HEK293 (cell line): ENCODE measurements around the gene MAP7D1.

Experiments
- CTCF ChIA-PET: fragments of 350-600 bp; formaldehyde crosslinking; extraction: SDS; loops from one replicate; lab custom pipeline; 2021; ENCODE audit warnings: antibody characterized with exemption; lab: Yijun Ruan, JAX
- POLR2A ChIA-PET: fragments of 300-600 bp; formaldehyde crosslinking; extraction: SDS; loops from one replicate; lab custom pipeline; 2020; ENCODE audit warnings: antibody characterized with exemption, inconsistent platforms; lab: Yijun Ruan, JAX
- H3K27ac ChIP-seq: fragments of 200-500 bp; sonication (Bioruptor generic); 2 replicates; pipeline ENCODE4 v1.5.1; 2014; ENCODE audit warnings: low read depth, low read length, control low read depth, inconsistent platforms; ENCODE audit errors: extremely low read depth
- H3K36me3 ChIP-seq, 2 experiments: fragments of 200-500 bp in 1 of 2; sonication (Bioruptor generic) in 1 of 2; 1 replicate in 1 of 2; 2 replicates in 1 of 2; pipeline ENCODE4 v1.5.1; 2014 to 2017; ENCODE audit warnings: inconsistent platforms in 2 of 2, low read length in 2 of 2; ENCODE audit not compliant: control insufficient read depth in 2 of 2, insufficient read depth in 1 of 2
- H3K4me1 ChIP-seq: fragments of 200-500 bp; sonication (Bioruptor generic); 2 replicates; pipeline ENCODE4 v1.5.1; 2014; ENCODE audit warnings: mild to moderate bottlenecking, low read length, inconsistent platforms; ENCODE audit not compliant: control insufficient read depth, insufficient read depth
- H3K4me3 ChIP-seq: 2 replicates; pipeline ENCODE4 v1.5.1; 2011; ENCODE audit warnings: low read depth, mild to moderate bottlenecking, control low read depth, low read length, moderate library complexity
- H3K9me3 ChIP-seq: fragments of 200-500 bp; sonication (Bioruptor generic); 2 replicates; pipeline ENCODE4 v1.5.1; 2014; ENCODE audit warnings: low read depth, low read length, inconsistent platforms; ENCODE audit not compliant: control insufficient read depth, insufficient read depth
- BCL11B ChIP-seq: fragments of 450-650 bp; formaldehyde crosslinking; IDR thresholded peaks from 2 replicates; pipeline ENCODE4 v1.5.1; 2016; ENCODE audit warnings: low read depth, missing biosample characterization, missing genetic modification characterization
- HIC1 ChIP-seq: fragments of 450-650 bp; formaldehyde crosslinking; IDR thresholded peaks from 2 replicates; pipeline ENCODE4 v1.5.1; 2016; ENCODE audit warnings: missing biosample characterization, missing genetic modification characterization
- KLF10 ChIP-seq: fragments of 450-650 bp; IDR thresholded peaks from 2 replicates; pipeline ENCODE4 v1.5.1; 2018; ENCODE audit warnings: missing biosample characterization, mild to moderate bottlenecking, missing genetic modification characterization
- KLF9 ChIP-seq: fragments of 450-650 bp; formaldehyde crosslinking; IDR thresholded peaks from 2 replicates; pipeline ENCODE4 v1.5.1; 2016; ENCODE audit warnings: missing biosample characterization, missing genetic modification characterization, low read depth
- PRDM2 ChIP-seq: fragments of 450-650 bp; formaldehyde crosslinking; IDR thresholded peaks from 2 replicates; pipeline ENCODE4 v1.5.1; 2016; ENCODE audit warnings: missing biosample characterization, missing genetic modification characterization, borderline replicate concordance
- ZBTB17 ChIP-seq: fragments of 450-650 bp; formaldehyde crosslinking; IDR thresholded peaks from 2 replicates; pipeline ENCODE4 v1.5.1; 2016; ENCODE audit warnings: missing biosample characterization, missing genetic modification characterization
- ZBTB8A ChIP-seq: fragments of 450-650 bp; formaldehyde crosslinking; IDR thresholded peaks from 2 replicates; pipeline ENCODE4 v1.5.1; 2016; ENCODE audit warnings: missing biosample characterization, missing genetic modification characterization
- ZFP3 ChIP-seq: fragments of 450-650 bp; formaldehyde crosslinking; IDR thresholded peaks from 2 replicates; pipeline ENCODE4 v1.5.1; 2016; ENCODE audit warnings: low read depth, missing biosample characterization, missing genetic modification characterization
- ZNF148 ChIP-seq: fragments of 450-650 bp; formaldehyde crosslinking; IDR thresholded peaks from 2 replicates; pipeline ENCODE4 v1.5.0; 2017; ENCODE audit warnings: missing biosample characterization, missing genetic modification characterization, borderline replicate concordance
- ZNF157 ChIP-seq: fragments of 450-650 bp; formaldehyde crosslinking; IDR thresholded peaks from 2 replicates; pipeline ENCODE4 v1.5.1; 2016; ENCODE audit warnings: missing biosample characterization, missing genetic modification characterization
- ZNF19 ChIP-seq: fragments of 450-650 bp; formaldehyde crosslinking; IDR thresholded peaks from 2 replicates; pipeline ENCODE4; 2016; ENCODE audit warnings: missing biosample characterization, missing genetic modification characterization, low read depth
- ZNF202 ChIP-seq: fragments of 450-650 bp; formaldehyde crosslinking; IDR thresholded peaks from 2 replicates; pipeline ENCODE4 v1.5.1; 2016; ENCODE audit warnings: missing biosample characterization, missing genetic modification characterization, borderline replicate concordance
- ZNF544 ChIP-seq: fragments of 450-650 bp; formaldehyde crosslinking; IDR thresholded peaks from 2 replicates; pipeline ENCODE4 v1.5.0; 2017; ENCODE audit warnings: missing biosample characterization, missing genetic modification characterization
- ZNF548 ChIP-seq: fragments of 450-650 bp; formaldehyde crosslinking; IDR thresholded peaks from 2 replicates; pipeline ENCODE4 v1.5.1; 2016; ENCODE audit warnings: missing biosample characterization, missing genetic modification characterization
- ZNF692 ChIP-seq: fragments of 450-650 bp; formaldehyde crosslinking; IDR thresholded peaks from 2 replicates; pipeline ENCODE4 v1.5.1; 2016; ENCODE audit warnings: missing biosample characterization, missing genetic modification characterization
- ZNF837 ChIP-seq: fragments of 450-650 bp; formaldehyde crosslinking; IDR thresholded peaks from 2 replicates; pipeline ENCODE4 v1.5.1; 2016; ENCODE audit warnings: missing biosample characterization, missing genetic modification characterization
- ZXDB ChIP-seq: fragments of 450-650 bp; formaldehyde crosslinking; IDR thresholded peaks from 2 replicates; pipeline ENCODE4 v1.5.1; 2016; ENCODE audit warnings: missing biosample characterization, missing genetic modification characterization

Gene MAP7D1

GRCh38 chr1:36153476-36153875, 2.5 kb upstream of the MAP7D1 start:
- H3K9me3 ChIP-seq: no peaks in the 10 kb centered on the region
- H3K27ac ChIP-seq: no peak overlapping the region
- POLR2A ChIA-PET: no interaction called here
- CTCF ChIA-PET: interaction anchor here (0.6 to 5.8 kb wide), 4 partner anchors 35 to 244 kb away, joined by 3 to 48 read pairs (median 5); partner anchors contain the start of gene LSM10
- TF ChIP-seq ZNF202 (tag by site-specific recombination) (no peak), ZNF837 (tag by site-specific recombination) (no peak), ZNF544 (tag by site-specific recombination) (no peak)
- TF ChIP-seq, all 188 proteins: peak for 0
- Histone ChIP-seq H3K4me3 (no peak overlapping the region), H3K36me3 (peaks cover 0 to 11% of the 10 kb centered on the region in 2 experiments; a peak in 1 of 3 replicates), H3K4me1 (peaks cover 5% of the 10 kb centered on the region)

GRCh38 chr1:36154335-36154734, 1.6 kb upstream of the MAP7D1 start:
- Histone ChIP-seq H3K4me1 (peaks cover 5% of the 10 kb centered on the region), H3K4me3 (no peak overlapping the region), H3K36me3 (peaks cover 0 to 16% of the 10 kb centered on the region in 2 experiments; a peak in 1 of 3 replicates), H3K9me3 (no peaks in the 10 kb centered on the region)
- ChIA-PET CTCF (interaction anchor here (2.1 to 5.8 kb wide), 2 partner anchors 34 to 132 kb away, joined by 7 to 48 read pairs; no protein-coding TSS in a partner anchor), POLR2A (interaction anchor here (0.6 to 1.9 kb wide), 2 partner anchors 70 to 73 kb away, joined by 3 to 8 read pairs; partner anchors contain the start of gene THRAP3)
- TF ChIP-seq ZNF148 (no peak), ZBTB17 (tag by site-specific recombination) (peak; percentile 21; the same call in 1 of the 2 replicates)
- TF ChIP-seq, all 188 proteins: peak for 1
- H3K27ac ChIP-seq: no peak overlapping the region

- POLR2A ChIA-PET: interaction anchor here (0.6 to 1.9 kb wide), 5 partner anchors 15 to 169 kb away, joined by 3 to 8 read pairs (median 3); partner anchors contain the start of genes EVA1B and THRAP3
- CTCF ChIA-PET: interaction anchor here (0.5 to 5.8 kb wide), 4 partner anchors 34 to 131 kb away, joined by 3 to 48 read pairs (median 5); no protein-coding TSS in a partner anchor
- H3K27ac ChIP-seq: no peak overlapping the region; the same call in 1 of the 2 replicates
- peaks cover 5% of the 10 kb centered on the region for H3K4me1 ChIP-seq
- peak overlapping the region; percentile 86; the same call in 1 of the 2 replicates for H3K4me3 ChIP-seq
- peaks cover 0 to 21% of the 10 kb centered on the region in 2 experiments; a peak in 1 of 3 replicates for H3K36me3 ChIP-seq
- TF ChIP-seq ZNF157 (tag by site-specific recombination) (no peak), ZNF19 (tag by site-specific recombination) (no peak), KLF9 (peak; percentile 14; the same call in 1 of the 2 replicates), ZNF692 (tag by site-specific recombination) (no peak), HIC1 (tag by site-specific recombination) (no peak), BCL11B (tag by site-specific recombination) (no peak), ZBTB8A (tag by site-specific recombination) (no peak), ZBTB17 (tag by site-specific recombination) (peak; percentile 21; the same call in 1 of the 2 replicates), ZFP3 (tag by site-specific recombination) (no peak), PRDM2 (no peak), KLF10 (no peak), ZNF548 (tag by site-specific recombination) (peak; percentile 75; the same call in 1 of the 2 replicates), ZXDB (tag by site-specific recombination) (no peak)
- no peaks in the 10 kb centered on the region for H3K9me3 ChIP-seq
Observed at GRCh38 chr1:36154765-36155407, 1.1 kb upstream of the MAP7D1 start.
